Ishikawa (cell line): Measurements from ENCODE around the gene CFL1.

Source experiments
- CEBPB ChIP-seq: IDR thresholded peaks from 2 replicates; pipeline ENCODE4 v1.6.1; 2012
- CREB1 ChIP-seq: IDR thresholded peaks from 2 replicates; pipeline ENCODE4 v1.6.1; 2012; ENCODE audit warnings: low read depth
- EGR1 ChIP-seq: IDR thresholded peaks from 2 replicates; pipeline ENCODE4 v1.6.1; 2012
- EP300 ChIP-seq: IDR thresholded peaks from 2 replicates; pipeline ENCODE4 v1.6.1; 2012; ENCODE audit warnings: borderline replicate concordance
- FOXM1 ChIP-seq: IDR thresholded peaks from 2 replicates; pipeline ENCODE4 v1.6.1; 2012; ENCODE audit warnings: low read depth, borderline replicate concordance
- MAX ChIP-seq: IDR thresholded peaks from 2 replicates; pipeline ENCODE4 v1.6.1; 2012
- NFIC ChIP-seq: IDR thresholded peaks from 2 replicates; pipeline ENCODE4 v1.6.1; 2012
- RAD21 ChIP-seq: IDR thresholded peaks from 2 replicates; pipeline ENCODE4 v1.6.1; 2012; ENCODE audit warnings: low read depth
- REST ChIP-seq: IDR thresholded peaks from 2 replicates; pipeline ENCODE4 v1.6.1; 2012; ENCODE audit warnings: low read depth, mild to moderate bottlenecking
- TAF1 ChIP-seq: IDR thresholded peaks from 2 replicates; pipeline ENCODE4 v1.6.1; 2012; ENCODE audit warnings: low read depth, mild to moderate bottlenecking
- TCF12 ChIP-seq: IDR thresholded peaks from 2 replicates; pipeline ENCODE4 v1.6.1; 2012; ENCODE audit warnings: low read depth
- TEAD4 ChIP-seq: IDR thresholded peaks from 2 replicates; pipeline ENCODE4 v1.6.1; 2012
- USF1 ChIP-seq: IDR thresholded peaks from 2 replicates; pipeline ENCODE4 v1.6.1; 2012
- YY1 ChIP-seq: IDR thresholded peaks from 2 replicates; pipeline ENCODE4 v1.6.1; 2012; ENCODE audit warnings: low read depth
- ZBTB7A ChIP-seq: IDR thresholded peaks from 2 replicates; pipeline ENCODE4 v1.6.1; 2012; ENCODE audit warnings: low read depth

CFL1 gene

GRCh38 chr11:65867284-65868071 is 9.5 kb upstream of the CFL1 start:
- no peak for TF ChIP-seq MAX
- TF ChIP-seq ZBTB7A: no peak
- TF ChIP-seq NFIC: no peak

GRCh38 chr11:65866509-65867283 is 8.7 kb upstream of the CFL1 start:
- no peak for TF ChIP-seq TEAD4
- no peak for TF ChIP-seq ZBTB7A
- no peak for TF ChIP-seq TAF1

- no peak for TF ChIP-seq NFIC
- TF ChIP-seq CEBPB: no peak
- no peak for TF ChIP-seq EP300
- no peak for TF ChIP-seq RAD21
- no peak for TF ChIP-seq YY1
- TF ChIP-seq FOXM1: no peak
- no peak for TF ChIP-seq MAX
- TF ChIP-seq TEAD4: no peak
- no peak for TF ChIP-seq USF1
- TF ChIP-seq TAF1: no peak
- TF ChIP-seq TCF12: no peak
- no peak for TF ChIP-seq REST
- no peak for TF ChIP-seq EGR1
- no peak for TF ChIP-seq CREB1
- TF ChIP-seq ZBTB7A: no peak
These were observed 7.7 kb upstream of the CFL1 start for GRCh38 chr11:65865550-65866172.

GRCh38 chr11:65864706-65865471 is 6.9 kb upstream of the CFL1 start:
- TF ChIP-seq NFIC (no peak), TAF1 (no peak), CREB1 (no peak), REST (no peak), USF1 (no peak), YY1 (no peak), TEAD4 (no peak), EP300 (no peak), MAX (no peak), TCF12 (no peak), EGR1 (no peak), FOXM1 (no peak), ZBTB7A (no peak), CEBPB (no peak), RAD21 (no peak)
